Raji (cell line): ENCODE measurements around the gene KLHL21.

Experiments
- POLR2A ChIP-seq: IDR thresholded peaks from 2 replicates; pipeline ENCODE4 v1.6.1; 2011; ENCODE audit warnings: low read depth, low read length, control low read depth; ENCODE audit not compliant: insufficient read depth

Gene KLHL21

DNA sequence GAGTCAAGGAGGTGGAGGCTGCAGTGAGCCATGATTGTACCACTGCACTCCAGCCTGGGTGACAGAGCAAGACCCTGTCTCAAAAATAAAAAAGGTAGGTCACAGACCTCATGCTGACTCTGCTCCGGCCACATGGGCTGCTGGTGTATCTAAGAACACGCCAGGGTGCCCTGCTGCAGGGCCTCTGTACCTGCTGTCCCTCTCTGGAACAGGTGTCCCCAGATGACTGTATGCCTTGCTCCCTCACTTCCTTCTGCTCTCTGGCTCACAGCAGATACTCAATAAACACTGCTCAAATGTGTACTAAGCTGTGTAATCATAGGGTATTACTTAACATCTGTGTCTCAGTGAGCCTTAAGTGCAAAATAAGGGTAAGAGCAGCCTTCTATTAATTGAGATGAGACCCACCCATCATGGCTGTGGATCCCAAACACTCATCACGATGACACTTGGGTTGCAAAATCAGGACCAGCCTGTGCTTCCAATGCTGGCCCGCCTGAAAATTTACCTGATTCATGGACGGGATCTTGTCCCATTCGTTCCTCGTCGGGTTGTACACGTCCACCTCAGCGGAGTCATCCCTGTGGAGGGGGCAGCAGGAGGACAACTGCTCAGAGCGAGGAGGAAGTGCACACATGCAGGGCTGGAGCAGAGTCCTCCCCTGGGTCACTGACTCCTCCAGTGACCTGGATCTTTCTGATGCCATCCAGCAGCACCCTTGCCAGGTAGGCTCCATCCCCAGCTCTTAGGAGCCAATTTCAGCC, 7.5 kb downstream of the KLHL21 start:
- no peak for TF ChIP-seq POLR2A

DNA sequence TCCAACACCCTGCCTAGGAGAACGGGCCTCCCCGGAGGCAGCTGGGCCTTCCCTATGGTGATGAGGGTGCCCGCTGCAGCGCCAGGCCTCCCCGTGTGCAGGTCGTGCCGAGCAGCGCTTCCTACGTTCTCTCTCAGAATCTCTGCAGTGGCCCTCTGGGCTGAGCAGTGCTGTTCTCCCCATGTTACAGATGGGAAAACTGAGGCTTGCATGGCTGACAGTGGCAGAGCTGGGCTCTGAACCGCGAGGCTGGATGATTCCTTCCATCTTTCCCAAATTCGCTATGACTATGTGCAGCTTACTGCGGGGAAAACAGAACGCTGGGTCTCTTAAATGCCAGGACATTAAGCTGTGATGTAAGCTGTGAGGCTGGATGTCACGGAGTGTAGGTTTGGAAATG, 8.9 kb downstream of the KLHL21 start:
- TF ChIP-seq POLR2A: no peak

DNA sequence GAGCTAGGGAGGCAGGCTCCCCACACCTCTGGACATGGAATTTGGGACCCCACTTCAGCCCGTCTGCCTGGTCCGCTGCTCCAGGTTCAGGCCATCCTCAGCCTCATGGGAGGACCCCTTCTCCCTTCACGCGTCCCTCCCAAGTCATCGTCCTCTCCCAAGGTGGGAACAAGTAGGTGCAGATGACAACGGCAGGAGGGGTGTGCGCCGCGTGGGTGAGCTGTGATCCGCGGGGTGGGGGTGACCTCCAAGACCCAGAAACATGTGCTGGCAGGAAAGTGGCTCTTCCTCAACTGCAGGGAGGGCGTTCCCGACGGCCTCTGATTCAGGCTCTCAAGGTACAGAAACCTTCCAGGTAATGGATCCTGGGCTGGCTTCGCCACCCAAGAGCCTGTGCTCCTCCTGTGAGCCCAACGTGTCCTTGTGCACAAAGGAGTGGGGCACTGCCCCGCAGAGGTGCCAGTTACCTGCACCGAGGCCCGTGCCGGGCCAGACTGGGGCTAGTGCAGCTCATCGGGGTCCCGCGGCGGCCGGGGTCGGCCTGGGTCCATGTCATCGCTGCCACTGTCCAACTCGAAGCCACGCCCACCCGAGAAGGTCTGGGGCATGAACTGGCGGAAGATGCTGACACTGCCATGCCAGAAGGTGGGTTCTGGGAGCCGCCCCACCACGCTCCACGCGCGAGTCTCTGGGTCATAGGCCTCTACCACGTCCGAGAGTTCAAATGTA, 9.6 kb downstream of the KLHL21 start:
- TF ChIP-seq POLR2A: no peak

DNA sequence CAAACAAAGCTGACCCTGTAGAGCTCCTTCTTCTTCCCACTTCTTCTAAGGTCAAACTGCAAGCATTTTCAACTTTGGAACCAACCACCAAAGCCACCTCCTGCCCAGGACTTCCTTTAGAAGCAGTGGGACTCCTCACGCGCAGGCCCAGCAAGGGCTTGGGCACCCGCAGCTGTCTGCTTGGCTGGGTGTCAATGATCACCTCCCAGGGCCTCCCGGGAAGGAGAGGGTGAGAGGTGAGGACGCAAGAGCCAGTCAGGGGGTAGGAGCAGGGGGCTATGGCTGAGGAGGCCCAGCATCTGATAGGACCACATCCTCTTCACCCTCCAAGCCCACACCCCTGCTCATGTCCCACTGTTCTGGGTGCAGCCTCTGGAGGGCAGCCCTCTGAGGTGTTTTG, 10.2 kb downstream of the KLHL21 start:
- no peak for TF ChIP-seq POLR2A

DNA sequence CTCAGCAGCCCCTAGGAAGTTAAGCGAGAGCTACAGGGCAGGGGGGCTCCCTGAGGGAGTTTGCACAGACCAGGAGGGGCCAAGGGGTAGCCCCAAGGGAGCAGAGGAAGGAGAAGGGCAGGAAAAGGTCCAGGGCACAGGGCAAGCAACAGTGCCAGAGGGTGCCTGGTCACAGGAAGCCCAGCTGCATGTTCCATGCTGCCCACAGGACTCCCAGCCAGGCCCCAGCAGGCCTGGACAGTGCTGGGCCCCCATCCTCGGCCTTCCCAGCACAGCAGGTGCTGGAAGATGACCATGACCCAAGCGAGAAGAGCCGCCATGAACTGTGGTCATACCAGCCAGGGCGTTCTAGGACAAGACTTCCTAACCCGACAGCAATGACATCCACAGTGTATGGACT, 11.0 kb downstream of the KLHL21 start:
- TF ChIP-seq POLR2A: no peak

DNA sequence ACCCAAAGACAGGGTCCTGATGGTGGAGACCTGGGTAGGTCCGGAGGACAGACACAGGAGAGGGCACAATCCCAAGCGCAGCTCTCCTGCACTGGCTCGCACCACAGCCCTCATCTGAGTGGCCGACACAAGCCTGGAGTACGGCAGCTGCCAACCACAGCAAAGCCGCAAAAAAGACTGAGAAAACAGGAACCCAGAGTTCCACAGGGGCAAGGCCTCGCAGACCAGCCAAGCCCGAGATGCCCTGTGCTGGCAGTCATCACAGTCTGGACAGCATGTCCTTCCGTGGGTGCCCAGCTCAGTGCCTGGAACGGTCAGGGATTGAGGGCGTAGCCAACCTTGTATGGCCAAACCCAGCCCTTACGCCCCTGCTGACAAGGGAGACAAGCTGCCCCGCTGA, 11.4 kb downstream of the KLHL21 start:
- TF ChIP-seq POLR2A: no peak

DNA sequence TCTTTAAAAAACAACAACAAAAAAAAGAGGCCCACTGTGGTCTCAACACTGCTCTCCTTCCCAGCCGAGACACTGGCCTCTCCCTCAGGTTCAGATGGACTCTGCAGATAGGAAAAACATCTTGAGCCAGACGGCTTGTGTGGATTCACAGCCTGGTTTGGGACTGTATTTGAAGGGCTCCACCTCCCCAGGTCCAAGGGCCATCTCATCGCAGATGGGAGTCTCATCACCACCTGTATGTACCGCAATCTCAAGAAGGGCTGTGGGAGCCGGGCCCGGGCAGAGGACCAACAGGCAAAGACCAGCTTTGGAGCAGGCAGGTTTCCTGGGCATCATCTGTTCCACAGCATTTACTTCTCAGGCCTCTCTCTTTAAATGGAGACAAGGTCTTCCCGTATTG, 12.6 kb downstream of the KLHL21 start:
- no peak for TF ChIP-seq POLR2A

DNA sequence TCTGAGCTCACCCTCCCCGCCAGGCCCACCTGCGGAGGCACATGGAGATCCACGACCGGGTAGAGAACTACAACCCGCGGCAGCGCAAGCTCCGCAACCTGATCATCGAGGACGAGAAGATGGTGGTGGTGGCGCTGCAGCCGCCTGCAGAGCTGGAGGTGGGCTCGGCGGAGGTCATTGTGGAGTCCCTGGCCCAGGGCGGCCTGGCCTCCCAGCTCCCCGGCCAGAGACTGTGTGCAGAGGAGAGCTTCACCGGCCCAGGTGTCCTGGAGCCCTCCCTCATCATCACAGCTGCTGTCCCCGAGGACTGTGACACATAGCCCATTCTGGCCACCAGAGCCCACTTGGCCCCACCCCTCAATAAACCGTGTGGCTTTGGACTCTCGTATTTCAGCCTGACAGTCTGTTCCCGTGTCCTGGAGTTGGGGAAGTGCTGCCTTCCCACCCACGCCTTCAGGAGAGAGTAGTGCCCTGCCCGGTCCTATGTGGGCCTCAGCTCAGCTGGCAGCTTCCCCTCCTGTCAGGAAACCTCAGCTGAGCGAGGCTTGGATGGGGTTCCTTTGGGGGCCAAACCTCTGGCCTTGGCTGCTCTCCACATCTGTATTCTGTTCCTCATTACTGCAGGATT, 13.7 kb downstream of the KLHL21 start:
- TF ChIP-seq POLR2A: no peak

DNA sequence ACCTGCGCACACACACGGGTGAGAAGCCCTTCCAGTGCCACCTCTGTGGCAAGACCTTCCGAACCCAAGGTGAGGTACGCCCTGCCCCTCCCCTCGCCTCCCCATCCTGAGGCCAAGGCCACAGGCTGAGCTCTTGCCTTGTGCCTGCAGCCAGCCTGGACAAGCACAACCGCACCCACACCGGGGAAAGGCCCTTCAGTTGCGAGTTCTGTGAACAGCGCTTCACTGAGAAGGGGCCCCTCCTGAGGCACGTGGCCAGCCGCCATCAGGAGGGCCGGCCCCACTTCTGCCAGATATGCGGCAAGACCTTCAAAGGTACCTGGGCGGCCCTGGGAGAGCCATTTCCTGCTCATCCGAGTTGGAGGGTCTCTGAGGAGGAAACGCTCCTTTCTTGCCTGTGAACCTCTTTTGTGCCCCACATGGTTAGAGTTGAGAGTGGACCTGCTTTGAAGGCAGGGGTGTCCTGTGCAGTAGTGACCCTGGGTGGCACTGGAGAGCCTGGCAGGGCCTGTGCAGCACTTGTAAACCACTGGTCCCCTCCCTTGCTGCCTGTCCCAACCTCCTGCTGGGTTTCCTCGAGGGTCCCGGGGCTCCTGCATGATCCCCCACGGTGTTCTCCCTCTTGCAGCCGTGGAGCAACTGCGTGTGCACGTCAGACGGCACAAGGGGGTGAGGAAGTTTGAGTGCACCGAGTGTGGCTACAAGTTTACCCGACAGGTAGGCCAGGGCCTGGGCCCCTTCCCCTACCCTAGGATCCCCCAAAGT, 14.4 kb downstream of the KLHL21 start:
- no peak for TF ChIP-seq POLR2A

DNA sequence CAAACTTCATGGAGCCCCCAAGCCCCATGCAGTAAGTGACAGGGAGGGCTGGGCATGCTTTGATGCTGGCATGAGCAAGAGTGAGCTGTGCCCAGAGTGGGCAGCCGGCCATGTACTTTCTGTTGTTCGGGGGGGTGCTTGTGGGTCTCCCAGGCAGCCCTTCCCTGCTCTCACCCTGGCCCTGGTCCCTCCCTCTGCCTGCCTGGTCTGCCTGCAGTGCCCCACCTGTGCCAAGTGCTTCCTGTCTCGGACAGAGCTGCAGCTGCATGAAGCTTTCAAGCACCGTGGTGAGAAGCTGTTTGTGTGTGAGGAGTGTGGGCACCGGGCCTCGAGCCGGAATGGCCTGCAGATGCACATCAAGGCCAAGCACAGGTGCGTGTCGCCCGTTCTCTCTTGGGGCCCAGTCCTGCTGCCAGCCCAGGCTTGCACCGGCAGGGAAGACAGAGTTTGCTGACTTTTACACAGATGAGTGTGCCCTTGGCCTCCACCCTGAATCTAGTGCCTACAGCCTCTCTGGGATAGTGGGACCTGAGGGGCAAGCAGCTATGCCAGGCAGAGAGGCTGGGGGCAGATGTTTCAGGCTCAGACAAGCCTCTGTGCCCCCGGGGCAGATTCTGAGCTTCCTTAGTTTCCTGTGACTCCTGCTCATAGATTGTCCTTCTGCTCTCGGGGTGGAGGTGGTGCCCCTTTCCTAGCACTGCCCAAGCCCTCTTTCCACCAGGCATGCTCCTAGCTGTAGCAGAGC, 15.2 kb downstream of the KLHL21 start:
- TF ChIP-seq POLR2A: no peak

DNA sequence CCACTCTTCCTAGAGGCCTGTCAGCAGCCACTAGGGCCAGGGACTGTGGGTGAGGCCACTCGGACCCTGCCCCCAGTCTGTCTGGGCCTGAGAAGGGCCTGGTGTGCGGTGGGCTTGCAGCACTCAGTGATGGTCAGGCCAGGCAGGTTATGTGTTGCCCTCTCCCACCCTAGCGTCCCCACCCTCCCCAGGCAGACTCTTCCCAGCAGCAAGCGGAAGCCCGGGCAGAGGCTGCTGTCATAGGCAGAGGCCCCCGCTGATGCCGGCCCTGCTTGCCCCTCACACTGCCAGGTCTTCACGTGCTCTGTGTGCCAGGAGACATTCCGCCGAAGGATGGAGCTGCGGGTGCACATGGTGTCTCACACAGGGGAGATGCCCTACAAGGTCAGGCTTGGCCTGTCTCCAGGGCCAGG, 16.3 kb downstream of the KLHL21 start:
- TF ChIP-seq POLR2A: no peak

DNA sequence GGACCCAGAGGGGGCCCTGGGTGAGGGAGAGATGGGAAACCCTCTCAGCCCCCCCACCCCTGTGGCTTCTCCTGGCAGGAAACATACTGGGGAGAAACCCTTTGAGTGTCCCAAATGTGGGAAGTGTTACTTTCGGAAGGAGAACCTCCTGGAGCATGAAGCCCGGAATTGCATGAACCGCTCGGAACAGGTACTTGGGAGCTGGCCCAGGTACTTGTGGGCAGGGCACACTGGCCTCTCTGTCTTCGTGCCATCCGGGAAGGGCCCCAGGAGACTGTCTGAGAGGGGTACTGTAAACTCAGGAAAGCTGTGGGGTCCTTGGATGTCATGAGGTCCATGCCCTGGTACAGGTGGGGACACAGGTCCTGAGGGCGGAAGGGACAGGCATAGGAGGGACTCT, 16.8 kb downstream of the KLHL21 start:
- TF ChIP-seq POLR2A: no peak

DNA sequence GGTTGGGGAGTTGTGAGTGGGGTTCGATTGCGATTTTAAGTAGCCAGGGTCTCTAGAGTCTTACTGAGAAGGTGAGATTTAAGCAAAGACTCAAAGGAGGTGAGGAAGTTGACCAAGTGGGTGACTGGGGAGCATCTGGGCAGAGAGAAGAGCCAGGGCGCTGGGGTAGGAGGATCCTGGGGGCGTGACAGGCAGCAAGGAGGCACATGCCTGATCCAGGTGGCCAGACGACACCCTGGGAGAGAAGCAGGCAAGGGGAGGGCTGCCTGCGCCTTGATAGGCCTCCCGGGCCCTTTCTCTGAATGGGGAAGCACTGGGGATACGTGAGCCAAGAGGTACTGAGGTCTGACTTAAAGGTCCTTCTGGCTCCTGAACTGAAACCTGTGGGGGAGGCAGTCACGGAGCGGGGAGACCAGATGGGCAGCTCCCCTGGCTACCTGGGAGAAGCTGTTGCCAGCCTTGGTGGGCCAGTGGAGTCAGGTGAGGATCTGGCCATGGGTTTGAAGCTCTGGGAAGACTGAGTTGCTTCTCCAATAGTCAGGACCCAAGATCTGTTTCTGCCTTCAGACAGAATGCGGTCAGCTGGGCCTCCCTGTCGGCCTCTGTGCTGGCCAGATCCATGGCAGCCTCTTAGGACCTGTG, 17.5 kb downstream of the KLHL21 start:
- no peak for TF ChIP-seq POLR2A
